ELR (cell line): ENCODE data around the gene PRRG4.
"Not testable (repeated sequence)": the region's sequence is repeated elsewhere in the genome, so short reads cannot be mapped to it uniquely, and the experiment has no call there.

Source experiments
- DNase-seq: peaks from one replicate; pipeline ENCODE4 v3.0.0-alpha.2; 2015; ENCODE audit warnings: low read depth

PRRG4 gene

DNA sequence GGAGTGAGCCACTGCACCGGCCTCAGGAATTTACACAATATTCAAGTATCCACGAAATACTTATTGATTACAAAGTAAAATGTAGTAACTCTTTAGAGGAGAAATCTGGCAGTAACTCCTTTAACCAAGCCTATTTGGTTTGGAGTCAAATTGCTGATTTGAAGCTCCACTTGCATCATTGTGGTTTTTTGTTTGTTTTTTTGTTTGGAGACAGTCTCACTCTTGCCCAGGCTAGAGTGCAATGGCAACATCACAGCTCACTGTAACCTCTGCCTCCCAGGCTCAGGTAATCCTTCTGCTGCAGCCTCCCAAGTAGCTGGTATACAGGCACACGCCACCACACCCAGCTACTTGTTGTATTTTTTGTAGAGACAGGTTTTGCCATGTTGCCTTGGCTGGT, 56.5 kb downstream of the PRRG4 start:
- DNase-seq, result no peak

DNA sequence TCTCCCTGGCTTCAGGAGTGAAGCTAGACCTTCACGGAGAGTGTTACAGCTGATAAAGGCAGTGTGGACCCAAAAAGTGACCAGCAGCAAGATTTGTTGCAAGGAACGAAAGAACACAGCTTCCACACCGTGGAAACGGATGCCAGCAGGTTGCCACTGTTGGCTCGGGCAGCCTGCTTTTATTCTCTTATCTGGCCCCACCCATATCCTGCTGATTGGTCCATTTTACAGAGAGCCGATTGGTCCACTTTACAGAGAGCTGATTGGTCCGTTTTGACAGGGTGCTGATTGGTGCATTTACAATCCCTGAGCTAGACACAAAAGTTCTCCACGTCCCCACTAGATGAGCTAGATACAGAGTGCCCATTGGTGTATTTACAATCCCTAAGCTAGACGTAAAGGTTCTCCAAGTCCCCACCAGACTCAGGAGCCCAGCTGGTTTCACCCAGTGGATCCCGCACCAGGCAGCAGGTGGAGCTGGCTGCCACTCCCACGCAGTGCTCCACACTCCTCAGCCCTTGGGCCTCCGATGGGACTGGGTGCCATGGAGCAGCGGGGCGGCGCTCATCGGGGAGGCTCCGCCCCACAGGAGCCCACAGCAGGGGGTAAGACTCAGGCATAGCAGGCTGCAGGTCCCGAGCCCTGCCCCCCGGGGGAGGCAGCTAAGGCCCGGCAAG, 58.1 kb downstream of the PRRG4 start:
- DNase-seq, result not testable (repeated sequence)

- not testable (repeated sequence) for DNase-seq
Measured at GRCh38 chr11:32888384-32888710, 58.6 kb downstream of the PRRG4 start.

DNA sequence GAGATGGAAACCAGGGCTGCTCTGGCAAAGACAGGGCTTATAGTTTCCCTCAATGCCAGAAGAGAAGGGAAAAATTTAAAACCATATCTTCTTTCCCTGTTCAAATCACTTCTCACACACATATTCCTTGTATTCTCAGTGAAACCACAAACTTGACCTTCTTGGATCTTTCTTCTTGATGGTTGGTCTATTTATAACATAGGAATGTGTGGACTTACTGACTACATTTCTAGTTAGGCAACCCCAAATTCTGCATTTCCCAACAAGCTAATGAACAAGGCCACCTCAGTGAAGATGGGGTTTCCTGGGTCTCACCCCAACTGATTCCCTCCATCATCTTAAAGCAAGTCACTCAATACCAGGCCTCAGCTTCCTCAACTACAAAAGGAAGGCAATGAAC, 59.1 kb downstream of the PRRG4 start:
- DNase-seq, result peak; percentile 32

- DNase-seq, result no peak
Measured at GRCh38 chr11:32890843-32891656, 61.3 kb downstream of the PRRG4 start.

DNA sequence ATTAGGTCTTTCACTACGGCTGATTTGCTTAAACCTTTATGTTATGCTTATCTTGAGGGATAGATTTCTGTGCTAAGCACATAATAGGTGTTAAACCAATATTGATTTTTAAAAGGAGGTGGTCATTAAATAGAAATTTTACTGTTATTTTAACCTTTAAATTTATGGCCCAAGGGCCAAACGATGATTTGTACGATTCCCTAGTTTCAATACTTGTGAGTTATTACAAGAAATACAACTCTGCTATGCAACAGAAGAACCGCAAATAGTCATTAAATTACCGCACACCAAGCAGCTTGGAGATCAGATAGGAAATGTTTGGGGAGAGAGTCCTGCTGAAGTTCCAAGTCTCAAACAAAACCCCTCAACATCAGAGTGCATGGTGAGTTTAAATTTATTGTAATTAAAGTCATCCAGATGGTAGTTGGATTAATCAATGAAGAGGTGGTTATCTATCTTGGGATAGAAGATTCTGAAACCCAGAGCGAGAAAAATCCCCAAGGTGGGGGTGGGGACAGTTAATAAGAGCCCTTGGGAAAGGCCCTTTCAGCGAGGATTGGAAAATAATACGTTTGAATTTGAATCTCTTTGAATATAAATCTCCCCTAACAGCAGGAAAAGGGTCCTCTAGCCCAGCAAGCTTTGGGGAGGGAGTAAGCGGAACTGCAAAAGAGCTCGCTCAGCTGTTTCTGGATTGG, 62.1 kb downstream of the PRRG4 start:
- DNase-seq, result peak; percentile 38

DNA sequence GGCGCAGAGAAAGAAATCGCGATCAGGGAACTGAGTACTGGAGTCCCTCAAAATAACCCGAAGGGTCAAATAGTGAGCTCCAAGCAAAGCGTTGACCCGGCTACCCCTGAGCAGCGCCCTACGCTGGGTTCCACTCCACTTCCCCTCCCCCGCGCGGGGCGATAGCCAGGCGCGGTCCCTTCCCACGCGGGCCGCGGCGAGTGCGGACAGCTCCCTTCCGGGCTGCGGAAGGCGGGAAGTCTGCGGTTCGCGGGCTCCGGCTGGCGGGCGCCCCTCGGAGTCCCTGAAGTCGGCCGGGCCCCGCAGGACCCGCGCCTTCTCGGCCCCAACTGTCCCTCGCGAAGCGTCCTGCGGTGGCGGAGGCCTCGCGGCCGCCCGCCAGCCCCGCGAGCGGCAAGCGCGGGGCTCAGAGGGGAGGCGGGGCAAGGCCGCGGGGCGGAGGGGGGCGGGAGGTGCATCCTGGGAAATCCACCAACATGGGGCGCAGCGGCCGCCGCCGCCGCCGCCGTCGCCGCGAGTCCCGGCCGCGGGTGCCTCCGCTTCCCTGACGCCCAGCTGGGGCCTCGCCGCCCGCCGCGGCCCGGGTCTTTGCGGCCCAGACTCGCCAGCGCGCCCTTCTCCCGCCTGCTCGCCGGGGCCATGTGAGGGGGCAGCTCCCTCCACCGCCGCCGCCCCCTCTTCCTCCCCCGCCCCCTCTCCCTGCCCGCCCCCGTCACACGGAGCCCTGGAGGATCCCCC, 62.8 kb downstream of the PRRG4 start, which contains the start of gene QSER1:
Gene QSER1, plus strand, starts transcription at position 457 of the 738 bp plus-strand sequence. CDS start 315 bp downstream, outside the sequence.
- DNase-seq, result peak; percentile 73

DNA sequence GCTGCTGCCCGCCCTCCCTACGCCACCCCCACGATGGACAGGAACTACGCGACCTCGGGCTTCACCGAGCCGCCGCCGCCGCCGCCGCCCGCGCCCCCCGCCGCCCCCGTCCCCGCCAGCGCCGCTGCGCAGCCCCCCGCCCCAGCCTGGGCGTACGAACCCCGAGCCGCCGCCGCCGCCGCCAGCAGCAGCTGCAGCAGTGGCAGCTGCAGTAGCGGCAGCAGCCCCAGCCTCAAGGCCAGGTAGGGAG, 63.3 kb downstream of the PRRG4 start:
- no peak for DNase-seq

DNA sequence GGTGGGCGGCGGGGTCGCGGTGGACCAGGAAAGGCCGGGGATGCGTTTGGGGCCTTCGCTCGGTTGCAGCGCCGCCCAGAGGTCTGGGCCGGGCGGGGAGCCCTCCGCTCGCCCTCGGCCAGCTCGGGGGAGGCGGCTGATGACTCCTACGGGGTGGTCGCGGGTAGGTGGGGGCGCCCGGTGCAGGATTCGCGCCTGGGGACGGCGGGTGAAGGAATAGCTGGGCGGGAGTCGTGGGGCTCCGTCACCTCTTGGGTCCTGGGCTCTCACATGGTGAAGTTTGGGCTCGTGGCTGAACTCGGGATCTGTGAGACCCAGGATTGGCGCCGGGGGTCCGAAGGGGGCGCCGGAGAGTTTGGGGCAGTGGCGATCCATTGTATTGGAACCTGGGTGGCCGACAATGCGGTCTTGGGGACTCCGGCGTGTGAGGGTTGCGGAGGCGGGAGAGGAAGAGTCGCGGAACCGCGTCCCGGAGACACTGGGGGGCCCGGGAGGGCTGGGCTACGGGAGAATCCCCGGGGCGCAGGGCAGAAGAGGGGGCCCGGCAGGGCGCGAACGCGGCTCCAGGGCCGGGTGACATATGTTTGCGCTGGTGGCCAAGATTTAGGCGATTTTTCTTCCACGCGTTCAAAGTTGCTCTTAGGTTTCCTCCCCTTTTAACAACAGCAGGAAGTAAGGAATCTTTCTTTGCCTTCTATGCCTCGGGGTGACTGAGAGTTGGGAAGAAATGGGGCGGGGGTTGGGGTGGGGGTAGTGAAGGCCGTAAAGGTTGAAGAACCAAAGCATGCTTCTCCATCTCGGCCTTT, 63.8 kb downstream of the PRRG4 start:
- peak; percentile 60 for DNase-seq

- DNase-seq, result peak; percentile 81
Measured at GRCh38 chr11:32894149-32894827, 64.6 kb downstream of the PRRG4 start.

GRCh38 chr11:32894921-32895320, 65.2 kb downstream of the PRRG4 start:
- DNase-seq, result no peak

DNA sequence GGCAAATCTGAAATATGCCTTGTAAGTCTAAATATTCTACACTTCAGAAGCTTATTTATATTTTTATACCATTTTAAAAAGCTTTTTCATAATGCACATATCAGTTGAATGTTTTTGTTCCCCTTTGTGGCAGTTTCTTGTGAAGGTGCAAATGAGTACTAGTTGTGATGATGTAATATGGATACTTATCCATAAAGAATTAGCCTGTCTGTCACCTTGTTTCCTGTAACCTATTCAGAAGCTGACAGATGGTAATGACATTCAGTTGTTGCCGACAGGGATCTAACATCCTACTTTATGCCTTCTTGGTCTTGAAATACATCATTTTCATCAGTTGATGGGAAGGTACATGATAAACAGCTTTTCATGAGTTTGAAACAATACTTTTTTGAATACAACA, 65.7 kb downstream of the PRRG4 start:
- DNase-seq, result no peak

GRCh38 chr11:32897103-32897502, 67.4 kb downstream of the PRRG4 start:
- DNase-seq, result no peak

- DNase-seq, result no peak
Measured at GRCh38 chr11:32899438-32899837, 69.7 kb downstream of the PRRG4 start.

- no peak for DNase-seq
Measured at GRCh38 chr11:32902089-32902665, 72.5 kb downstream of the PRRG4 start.

GRCh38 chr11:32905028-32905667, 75.4 kb downstream of the PRRG4 start:
- no peak for DNase-seq
